ENCODE measurements around the gene WDR86.

DNA sequence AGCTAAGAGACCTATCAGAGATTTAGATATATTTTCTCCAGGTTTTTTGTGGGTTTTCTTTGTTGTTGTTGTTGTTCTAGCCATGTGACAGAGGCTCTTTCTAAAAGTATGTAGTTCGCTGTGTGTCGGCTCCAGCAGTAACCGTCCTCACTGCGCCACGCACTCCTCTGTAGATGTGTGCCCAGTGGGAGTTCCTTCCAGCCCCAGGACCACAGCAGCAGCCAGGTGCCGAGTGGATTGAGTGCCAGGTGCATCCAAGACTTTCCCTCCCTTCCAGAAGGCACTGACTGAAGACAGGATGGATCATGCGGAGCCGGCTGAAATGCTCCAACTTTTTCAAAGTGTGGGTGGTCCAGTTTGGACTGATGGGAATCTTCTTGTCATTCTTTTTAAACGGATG, 31.8 kb downstream of the WDR86 start:
- TF ChIP-seq POLR2A (IDR thresholded peaks at IDR 0.05; ENCODE audit: low read depth): no peak
- TF ChIP-seq CTCF (IDR thresholded peaks at IDR 0.05): no peak
- TF ChIP-seq EP300 (IDR thresholded peaks at IDR 0.05): no peak

All from esophagus muscularis mucosa (tissue), 4 donors.